NCI-H2227 treated with DMSO at 0.1 percent for 48 hours (cell line): ENCODE measurements around the gene SPINT1.
A peak's percentile ranks its signal among the peaks of the same experiment; 100 is the strongest.

ENCODE experiments used
- DNase-seq: peaks from one replicate; lab custom pipeline; 2025; lab: John Stamatoyannopoulos, UW

The SPINT1 gene

DNA sequence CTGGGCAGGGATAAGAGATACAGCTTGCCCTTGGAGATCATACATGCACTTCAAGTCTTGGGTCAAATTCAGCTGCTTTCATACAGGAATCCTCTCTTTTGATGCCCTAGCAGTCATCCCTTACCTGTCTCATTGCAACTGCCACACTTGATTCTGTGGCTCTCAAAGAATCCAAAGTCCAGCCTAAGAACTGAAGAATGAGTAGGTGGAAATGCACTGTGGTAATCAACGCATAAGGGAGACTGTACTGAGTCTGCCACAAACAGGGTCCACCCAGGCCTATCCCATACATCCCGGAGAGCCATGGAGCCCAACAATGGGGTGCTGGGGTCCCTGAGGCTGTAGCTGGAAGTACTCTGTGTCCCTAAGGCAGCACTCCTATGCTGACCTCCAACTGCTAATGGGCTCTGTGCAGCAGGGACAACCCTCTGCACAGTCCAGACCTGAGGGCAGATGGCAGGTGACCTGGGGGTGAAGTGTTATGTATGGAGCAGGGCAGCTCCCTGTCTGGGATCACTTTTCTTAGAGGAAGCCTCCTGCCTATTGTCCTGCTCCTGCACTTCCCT is 48.7 kb downstream of the SPINT1 start:
- no peak for DNase-seq

DNA sequence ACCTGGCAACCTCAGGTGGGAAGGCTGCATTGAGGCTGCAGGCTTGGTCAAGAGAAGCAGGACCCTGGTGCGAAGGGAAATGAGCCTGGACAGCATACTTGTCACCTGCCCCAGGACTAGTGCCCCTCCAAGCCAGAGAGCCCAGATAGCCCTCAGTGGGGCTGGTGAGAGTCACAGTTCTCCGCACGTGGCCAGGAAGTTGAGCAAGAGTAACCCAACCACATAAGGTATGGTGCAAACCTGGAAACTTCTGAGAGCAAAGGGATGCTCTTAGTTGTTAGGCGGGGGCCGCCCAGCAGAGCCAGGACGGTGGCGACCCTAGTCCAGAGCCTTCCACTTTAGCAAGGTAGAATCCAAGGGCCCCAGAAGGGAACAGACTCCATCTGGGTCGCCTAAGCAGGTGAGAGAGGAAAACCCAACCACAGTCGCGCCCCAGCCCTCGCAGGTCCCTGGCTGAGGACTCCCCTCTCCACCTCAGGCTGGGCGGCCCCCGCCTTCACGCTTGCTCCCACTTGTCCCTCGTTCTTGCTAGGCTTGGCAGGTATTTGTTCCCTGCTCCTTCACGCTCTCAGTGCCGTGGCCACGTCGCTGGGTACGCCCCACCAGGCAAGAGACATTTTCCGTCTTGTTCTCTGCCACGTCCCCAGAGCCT is 49.3 kb downstream of the SPINT1 start:
- DNase-seq = no peak

DNA sequence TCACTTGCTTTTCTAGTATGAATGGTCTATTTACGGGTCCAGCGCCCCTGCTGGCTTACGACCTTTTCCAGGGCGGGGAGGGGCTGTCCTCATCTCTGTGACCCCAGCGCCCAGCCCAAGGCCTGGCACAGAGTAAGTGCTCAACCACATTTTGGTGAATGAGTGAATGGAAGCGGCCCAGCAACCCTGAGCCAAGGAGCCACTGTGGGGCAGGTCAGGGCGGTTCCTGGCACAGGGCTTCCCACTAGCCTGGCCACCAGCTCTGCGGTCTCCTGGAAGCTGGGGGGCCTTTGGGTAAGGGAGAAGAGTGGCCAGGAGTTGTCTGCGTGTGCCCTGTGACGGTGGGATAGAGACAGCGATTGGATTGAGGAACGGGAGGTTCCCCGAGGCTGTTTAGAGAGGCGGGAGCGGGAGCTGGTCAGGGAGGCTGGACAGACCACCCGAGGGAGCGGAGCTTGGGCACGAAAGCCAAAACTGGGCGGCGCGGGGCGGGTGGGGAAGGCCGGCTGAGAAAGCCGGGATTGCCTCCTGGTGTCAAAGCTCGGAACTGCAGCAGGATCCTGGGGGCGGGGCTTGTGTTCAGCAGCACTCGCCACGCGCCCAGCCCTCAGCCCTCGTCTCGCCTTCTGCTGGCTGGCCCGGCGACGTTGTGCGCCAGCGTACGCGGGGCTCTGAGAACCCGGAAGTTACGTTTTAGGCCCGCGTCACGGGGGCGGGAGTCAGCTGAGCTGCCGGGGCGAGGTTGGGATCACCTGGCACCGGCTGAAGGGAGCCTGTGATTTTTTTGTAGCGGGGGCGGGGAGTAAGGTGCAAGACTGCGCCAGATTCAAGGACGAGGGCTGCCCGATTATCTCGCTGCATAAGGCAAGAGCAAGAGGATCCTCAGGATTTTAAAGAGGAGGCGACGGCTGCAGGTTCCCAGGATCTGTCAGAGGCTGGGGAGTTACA is 50.2 kb downstream of the SPINT1 start, which contains the start of gene VPS18:
VPS18 (plus strand) TSS at position 718 of the 948 bp plus-strand sequence. CDS start 319 bp downstream, outside the sequence.
- DNase-seq = peak; percentile 92

DNA sequence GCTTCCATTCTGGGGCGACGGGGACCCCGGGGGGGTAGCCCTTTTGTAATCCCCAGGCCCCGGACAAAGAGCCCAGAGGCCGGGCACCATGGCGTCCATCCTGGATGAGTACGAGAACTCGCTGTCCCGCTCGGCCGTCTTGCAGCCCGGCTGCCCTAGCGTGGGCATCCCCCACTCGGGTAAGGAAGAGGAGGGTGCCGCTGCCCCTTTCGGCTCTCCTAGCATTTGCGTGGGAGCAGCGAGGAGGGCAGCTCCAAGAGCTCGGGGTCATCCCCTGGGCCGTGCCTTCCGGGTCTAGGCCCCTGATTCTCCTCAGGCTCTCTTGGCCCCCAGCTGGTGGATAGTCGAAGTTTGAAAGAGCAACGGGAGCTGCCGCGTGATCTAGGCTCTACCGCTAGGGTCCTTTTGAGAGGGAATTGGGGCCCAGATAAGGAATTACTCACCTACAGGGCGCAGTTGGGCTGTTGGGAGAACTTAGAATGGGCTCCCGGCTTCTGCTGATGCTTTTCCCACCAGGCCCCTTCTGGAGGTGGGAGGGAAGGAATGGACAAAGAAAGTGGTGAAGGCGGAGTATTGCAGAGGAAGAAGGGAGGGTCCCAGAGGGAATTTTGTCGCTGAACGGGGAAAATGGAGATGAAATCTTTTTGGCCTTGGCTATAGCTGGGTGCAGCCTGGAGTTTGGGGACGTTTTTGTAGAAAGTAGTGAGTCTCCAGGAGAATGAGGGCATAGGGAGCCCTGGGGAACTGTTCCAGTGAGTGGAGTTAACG is 51.0 kb downstream of the SPINT1 start:
- peak; percentile 14 for DNase-seq

DNA sequence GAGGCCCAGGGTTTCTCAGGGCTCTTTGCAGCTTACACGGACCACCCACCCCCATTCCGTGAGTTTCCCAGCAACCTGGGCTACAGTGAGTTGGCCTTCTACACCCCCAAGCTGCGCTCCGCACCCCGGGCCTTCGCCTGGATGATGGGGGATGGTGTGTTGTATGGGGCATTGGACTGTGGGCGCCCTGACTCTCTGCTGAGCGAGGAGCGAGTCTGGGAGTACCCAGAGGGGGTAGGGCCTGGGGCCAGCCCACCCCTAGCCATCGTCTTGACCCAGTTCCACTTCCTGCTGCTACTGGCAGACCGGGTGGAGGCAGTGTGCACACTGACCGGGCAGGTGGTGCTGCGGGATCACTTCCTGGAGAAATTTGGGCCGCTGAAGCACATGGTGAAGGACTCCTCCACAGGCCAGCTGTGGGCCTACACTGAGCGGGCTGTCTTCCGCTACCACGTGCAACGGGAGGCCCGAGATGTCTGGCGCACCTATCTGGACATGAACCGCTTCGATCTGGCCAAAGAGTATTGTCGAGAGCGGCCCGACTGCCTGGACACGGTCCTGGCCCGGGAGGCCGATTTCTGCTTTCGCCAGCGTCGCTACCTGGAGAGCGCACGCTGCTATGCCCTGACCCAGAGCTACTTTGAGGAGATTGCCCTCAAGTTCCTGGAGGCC is 55.8 kb downstream of the SPINT1 start:
- DNase-seq = no peak

DNA sequence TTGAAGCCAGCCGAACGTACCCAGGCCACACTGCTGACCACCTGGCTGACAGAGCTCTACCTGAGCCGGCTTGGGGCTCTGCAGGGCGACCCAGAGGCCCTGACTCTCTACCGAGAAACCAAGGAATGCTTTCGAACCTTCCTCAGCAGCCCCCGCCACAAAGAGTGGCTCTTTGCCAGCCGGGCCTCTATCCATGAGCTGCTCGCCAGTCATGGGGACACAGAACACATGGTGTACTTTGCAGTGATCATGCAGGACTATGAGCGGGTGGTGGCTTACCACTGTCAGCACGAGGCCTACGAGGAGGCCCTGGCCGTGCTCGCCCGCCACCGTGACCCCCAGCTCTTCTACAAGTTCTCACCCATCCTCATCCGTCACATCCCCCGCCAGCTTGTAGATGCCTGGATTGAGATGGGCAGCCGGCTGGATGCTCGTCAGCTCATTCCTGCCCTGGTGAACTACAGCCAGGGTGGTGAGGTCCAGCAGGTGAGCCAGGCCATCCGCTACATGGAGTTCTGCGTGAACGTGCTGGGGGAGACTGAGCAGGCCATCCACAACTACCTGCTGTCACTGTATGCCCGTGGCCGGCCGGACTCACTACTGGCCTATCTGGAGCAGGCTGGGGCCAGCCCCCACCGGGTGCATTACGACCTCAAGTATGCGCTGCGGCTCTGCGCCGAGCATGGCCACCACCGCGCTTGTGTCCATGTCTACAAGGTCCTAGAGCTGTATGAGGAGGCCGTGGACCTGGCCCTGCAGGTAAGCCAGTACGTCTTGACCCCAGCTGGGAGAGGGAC is 56.6 kb downstream of the SPINT1 start:
- DNase-seq = no peak

DNA sequence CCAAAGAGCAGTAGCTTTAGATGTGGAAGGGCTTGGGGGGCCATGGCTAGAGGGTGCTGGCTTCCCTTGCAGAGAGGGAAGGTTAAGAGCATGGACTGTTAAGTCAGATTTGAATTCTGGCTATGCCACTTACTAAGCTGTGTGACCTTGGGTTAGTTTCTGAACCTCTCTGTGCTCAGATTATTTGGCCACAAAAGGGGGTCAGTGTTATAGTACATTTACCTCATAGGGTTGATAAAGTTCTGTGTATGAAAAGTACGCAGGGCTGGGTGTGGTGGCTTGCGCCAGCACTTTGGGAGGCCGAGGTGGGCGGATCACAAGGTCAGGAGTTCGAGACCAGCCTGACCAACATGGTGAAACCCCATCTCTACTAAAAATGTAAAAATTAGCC is 57.2 kb downstream of the SPINT1 start:
- DNase-seq = no peak

DNA sequence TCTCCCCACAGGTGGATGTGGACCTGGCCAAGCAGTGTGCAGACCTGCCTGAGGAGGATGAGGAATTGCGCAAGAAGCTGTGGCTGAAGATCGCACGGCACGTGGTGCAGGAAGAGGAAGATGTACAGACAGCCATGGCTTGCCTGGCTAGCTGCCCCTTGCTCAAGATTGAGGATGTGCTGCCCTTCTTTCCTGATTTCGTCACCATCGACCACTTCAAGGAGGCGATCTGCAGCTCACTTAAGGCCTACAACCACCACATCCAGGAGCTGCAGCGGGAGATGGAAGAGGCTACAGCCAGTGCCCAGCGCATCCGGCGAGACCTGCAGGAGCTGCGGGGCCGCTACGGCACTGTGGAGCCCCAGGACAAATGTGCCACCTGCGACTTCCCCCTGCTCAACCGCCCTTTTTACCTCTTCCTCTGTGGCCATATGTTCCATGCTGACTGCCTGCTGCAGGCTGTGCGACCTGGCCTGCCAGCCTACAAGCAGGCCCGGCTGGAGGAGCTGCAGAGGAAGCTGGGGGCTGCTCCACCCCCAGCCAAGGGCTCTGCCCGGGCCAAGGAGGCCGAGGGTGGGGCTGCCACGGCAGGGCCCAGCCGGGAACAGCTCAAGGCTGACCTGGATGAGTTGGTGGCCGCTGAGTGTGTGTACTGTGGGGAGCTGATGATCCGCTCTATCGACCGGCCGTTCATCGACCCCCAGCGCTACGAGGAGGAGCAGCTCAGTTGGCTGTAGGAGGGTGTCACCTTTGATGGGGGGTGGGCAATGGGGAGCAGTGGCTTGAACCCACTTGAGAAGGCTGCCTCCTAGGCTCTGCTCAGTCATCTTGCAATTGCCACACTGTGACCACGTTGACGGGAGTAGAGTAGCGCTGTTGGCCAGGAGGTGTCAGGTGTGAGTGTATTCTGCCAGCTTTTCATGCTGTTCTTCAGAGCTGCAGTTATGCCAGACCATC is 59.0 kb downstream of the SPINT1 start:
- DNase-seq = no peak

DNA sequence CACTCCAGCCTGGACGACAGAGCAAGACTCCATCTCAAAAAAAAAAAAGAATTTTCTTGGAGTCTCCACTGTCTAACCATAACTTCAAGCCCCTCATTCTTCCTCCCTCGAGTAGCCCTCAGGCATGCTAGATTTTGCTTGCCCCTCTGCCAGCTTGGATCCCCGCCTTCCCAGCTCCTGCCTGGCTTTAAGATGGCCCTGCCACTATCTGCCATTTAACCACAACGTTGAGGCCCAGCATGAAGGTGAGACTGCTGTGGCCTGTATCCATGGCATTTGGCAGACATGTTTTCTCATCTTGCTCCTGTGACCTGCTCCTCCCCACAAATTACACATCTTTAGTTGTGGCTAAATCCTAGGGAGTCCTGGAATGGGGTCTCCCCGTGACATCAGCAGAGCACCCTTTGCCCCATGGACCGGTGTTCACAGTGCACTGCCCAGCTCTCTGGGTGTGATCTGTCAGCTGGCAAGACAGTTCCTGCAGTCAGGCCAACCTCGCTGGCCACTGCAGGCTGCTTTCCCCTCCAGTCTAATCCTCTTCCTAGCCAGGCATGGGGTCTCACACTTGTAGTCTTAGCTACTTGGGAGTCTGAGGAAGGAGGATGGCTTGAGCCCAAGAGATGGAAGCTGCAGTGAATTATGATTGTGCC is 60.8 kb downstream of the SPINT1 start:
- DNase-seq = no peak

DNA sequence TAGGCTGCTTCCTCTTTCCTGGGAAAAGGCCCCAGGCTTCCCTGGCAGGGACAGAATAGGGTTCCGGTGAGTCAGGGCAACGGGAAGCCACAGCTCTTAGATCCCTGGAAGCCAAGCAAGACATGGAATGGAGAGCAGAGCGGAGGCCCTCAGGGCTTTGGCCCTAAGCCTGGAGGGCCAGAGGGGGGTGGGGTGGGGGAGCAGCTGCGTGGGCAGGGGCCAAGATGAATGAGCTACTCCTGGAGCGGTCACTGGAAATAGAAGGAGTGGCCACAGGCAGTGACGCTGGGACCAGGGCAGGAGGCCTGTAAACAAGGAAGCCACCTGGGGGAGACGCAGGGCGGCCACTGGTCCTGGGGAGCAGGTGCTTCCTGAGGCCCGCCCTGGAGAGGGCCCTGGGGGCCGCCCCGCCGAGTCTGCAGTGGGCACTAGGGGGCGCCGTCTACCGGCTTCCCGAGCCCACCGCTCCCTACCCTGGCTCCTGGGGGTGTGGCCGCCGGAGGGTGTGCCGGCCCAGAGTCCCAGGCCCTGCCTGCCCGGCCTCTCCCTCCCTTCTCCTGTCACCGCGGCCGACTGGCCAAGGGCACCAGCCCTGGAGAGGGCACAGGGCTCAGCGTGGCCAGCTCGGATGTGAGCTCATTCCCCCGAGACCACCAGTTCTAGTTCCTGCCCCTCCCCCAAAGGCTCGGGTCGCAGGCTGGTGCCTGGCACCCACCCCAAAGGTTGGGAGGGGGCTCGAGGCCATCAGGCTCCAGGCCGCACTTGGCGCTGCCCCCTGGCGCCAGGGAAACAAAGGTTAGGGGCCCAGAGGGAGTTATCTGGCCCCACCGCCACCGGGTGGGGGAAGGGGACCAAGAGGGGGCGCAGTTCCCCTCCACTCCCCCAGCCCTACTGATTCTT is 62.5 kb downstream of the SPINT1 start:
- peak; percentile 70 for DNase-seq

DNA sequence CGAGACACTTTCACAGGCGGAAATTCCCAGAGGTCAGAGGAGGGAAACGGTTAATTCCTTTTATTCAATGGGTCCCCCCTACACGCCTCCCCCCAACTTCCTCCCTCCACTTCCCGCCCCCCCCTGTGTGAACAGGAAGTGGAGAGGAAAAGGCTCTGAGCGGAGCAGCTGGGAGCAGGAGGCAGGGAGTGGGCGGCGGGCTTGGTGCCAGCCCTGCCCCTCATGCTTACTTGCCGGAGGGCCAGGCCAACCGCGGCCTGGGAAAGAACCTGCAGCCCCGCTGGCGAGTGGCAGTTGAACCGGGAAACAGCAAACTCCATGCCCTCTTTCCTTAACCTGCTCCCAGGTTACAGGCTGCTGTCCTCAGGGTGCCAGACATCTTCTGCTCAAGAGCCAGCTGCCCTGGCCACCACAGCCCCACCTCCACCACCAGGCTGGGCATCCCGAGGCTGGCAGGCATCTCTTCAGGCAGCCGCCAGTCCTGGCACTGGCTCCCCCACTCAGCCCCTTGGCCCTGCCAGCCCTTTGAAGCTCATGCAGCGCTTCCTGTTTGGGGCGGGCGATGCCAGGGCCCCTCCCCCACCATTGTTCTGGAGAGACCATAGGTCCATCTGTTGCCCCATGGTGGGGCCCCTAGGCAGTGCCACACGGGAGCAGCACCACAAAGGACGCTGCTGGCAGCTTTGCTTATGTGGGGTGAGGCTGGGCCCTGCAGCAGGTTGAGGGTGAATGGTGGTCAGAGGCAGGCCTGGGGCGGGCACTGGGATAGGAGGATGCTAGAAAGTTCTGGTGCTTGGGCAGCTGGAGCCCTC is 63.3 kb downstream of the SPINT1 start:
- DNase-seq = peak; percentile 45
